Ishikawa (cell line): ENCODE results near the gene STK11IP.

ENCODE experiments used
- CEBPB ChIP-seq: IDR thresholded peaks from 2 replicates; pipeline ENCODE4 v1.6.1; 2012
- CREB1 ChIP-seq: IDR thresholded peaks from 2 replicates; pipeline ENCODE4 v1.6.1; 2012; ENCODE audit warnings: low read depth
- EGR1 ChIP-seq: IDR thresholded peaks from 2 replicates; pipeline ENCODE4 v1.6.1; 2012
- EP300 ChIP-seq: IDR thresholded peaks from 2 replicates; pipeline ENCODE4 v1.6.1; 2012; ENCODE audit warnings: borderline replicate concordance
- FOXM1 ChIP-seq: IDR thresholded peaks from 2 replicates; pipeline ENCODE4 v1.6.1; 2012; ENCODE audit warnings: low read depth, borderline replicate concordance
- NFIC ChIP-seq: IDR thresholded peaks from 2 replicates; pipeline ENCODE4 v1.6.1; 2012
- RAD21 ChIP-seq: IDR thresholded peaks from 2 replicates; pipeline ENCODE4 v1.6.1; 2012; ENCODE audit warnings: low read depth
- TAF1 ChIP-seq: IDR thresholded peaks from 2 replicates; pipeline ENCODE4 v1.6.1; 2012; ENCODE audit warnings: low read depth, mild to moderate bottlenecking
- TCF12 ChIP-seq: IDR thresholded peaks from 2 replicates; pipeline ENCODE4 v1.6.1; 2012; ENCODE audit warnings: low read depth
- TEAD4 ChIP-seq: IDR thresholded peaks from 2 replicates; pipeline ENCODE4 v1.6.1; 2012
- USF1 ChIP-seq: IDR thresholded peaks from 2 replicates; pipeline ENCODE4 v1.6.1; 2012
- YY1 ChIP-seq: IDR thresholded peaks from 2 replicates; pipeline ENCODE4 v1.6.1; 2012; ENCODE audit warnings: low read depth
- ZBTB7A ChIP-seq: IDR thresholded peaks from 2 replicates; pipeline ENCODE4 v1.6.1; 2012; ENCODE audit warnings: low read depth
- TF ChIP-seq, protein P1 (sequence below): IDR thresholded peaks from 2 replicates; pipeline ENCODE4 v1.6.1; 2012; ENCODE audit warnings: low read depth, mild to moderate bottlenecking
- TF ChIP-seq, protein P2 (sequence below): IDR thresholded peaks from 2 replicates; pipeline ENCODE4 v1.6.1; 2012

The STK11IP gene

GRCh38 chr2:219556413-219556812, 41.2 kb upstream of the STK11IP start:
- TF ChIP-seq TAF1 (no peak), YY1 (no peak), EGR1 (no peak), CEBPB (no peak), USF1 (no peak), TCF12 (no peak), CREB1 (no peak), FOXM1 (no peak), NFIC (no peak), RAD21 (no peak), TEAD4 (no peak), EP300 (no peak), ZBTB7A (no peak)
- TF ChIP-seq, protein P1, sequence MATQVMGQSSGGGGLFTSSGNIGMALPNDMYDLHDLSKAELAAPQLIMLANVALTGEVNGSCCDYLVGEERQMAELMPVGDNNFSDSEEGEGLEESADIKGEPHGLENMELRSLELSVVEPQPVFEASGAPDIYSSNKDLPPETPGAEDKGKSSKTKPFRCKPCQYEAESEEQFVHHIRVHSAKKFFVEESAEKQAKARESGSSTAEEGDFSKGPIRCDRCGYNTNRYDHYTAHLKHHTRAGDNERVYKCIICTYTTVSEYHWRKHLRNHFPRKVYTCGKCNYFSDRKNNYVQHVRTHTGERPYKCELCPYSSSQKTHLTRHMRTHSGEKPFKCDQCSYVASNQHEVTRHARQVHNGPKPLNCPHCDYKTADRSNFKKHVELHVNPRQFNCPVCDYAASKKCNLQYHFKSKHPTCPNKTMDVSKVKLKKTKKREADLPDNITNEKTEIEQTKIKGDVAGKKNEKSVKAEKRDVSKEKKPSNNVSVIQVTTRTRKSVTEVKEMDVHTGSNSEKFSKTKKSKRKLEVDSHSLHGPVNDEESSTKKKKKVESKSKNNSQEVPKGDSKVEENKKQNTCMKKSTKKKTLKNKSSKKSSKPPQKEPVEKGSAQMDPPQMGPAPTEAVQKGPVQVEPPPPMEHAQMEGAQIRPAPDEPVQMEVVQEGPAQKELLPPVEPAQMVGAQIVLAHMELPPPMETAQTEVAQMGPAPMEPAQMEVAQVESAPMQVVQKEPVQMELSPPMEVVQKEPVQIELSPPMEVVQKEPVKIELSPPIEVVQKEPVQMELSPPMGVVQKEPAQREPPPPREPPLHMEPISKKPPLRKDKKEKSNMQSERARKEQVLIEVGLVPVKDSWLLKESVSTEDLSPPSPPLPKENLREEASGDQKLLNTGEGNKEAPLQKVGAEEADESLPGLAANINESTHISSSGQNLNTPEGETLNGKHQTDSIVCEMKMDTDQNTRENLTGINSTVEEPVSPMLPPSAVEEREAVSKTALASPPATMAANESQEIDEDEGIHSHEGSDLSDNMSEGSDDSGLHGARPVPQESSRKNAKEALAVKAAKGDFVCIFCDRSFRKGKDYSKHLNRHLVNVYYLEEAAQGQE = no peak
- TF ChIP-seq, protein P2, sequence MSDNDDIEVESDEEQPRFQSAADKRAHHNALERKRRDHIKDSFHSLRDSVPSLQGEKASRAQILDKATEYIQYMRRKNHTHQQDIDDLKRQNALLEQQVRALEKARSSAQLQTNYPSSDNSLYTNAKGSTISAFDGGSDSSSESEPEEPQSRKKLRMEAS = no peak

- TF ChIP-seq EP300 (no peak), ZBTB7A (no peak), RAD21 (no peak)
- TF ChIP-seq, protein P2 = no peak
These were observed 40.3 kb upstream of the STK11IP start for GRCh38 chr2:219557320-219557719.

DNA sequence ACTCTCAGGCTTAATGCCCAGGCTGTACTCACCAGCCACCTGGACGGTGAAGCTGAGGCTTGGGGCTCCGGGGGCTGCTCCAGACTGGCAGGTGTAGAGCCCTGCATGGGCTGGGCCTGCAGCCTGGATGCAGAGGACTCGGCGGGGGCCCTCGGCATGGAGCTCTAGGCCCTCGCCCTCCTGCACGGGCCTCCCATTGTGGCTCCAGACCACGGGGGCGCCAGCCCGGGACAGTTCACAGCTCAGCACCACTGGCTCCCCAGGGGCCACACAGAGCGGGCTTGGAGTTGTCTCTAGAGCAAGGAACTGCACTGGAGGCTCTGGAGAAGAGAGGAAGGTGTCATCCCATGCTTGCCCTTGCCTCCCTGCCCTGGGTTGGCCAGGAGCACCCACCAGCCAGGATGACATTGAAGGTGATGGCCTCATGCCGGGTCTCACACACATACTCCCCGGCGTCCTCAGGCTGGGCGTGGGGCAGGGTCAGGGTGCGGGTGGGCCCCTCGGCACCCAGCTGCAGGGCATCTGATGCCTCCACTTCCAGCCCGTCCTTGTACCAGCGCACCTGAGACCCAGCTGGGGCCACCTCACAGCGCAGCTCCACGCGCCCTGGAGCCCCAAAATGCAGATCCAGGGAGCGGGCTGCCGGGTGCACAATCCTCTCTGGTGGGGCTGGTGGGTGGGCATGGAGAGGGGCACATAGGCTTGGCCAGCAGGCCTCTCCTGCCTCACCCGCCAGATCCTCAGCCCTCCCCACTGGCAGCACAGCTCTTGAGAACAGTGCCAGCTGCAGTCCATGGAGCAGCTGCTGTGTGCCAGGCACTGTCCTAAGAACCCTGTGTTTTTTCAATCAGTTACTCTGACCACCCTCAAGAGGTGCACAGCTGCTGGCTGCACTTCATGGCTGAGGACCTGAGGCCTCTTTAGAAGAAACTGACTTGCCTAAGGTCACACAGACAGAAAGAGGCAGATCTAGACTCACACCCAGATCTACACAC, 39.6 kb upstream of the STK11IP start:
- TF ChIP-seq, protein P1 = no peak
- TF ChIP-seq CREB1 (no peak), TAF1 (no peak), RAD21 (no peak), EGR1 (no peak), ZBTB7A (no peak), NFIC (no peak), CEBPB (no peak), TEAD4 (no peak), USF1 (no peak), TCF12 (no peak), FOXM1 (no peak), YY1 (no peak), EP300 (no peak)

- TF ChIP-seq CREB1 (no peak), TAF1 (no peak), TCF12 (no peak), EP300 (no peak), USF1 (no peak), RAD21 (no peak), NFIC (no peak), EGR1 (no peak), CEBPB (no peak), ZBTB7A (no peak), YY1 (no peak), FOXM1 (no peak), TEAD4 (no peak)
- TF ChIP-seq, protein P1 = no peak
- TF ChIP-seq, protein P2 = no peak
These were observed 38.3 kb upstream of the STK11IP start for GRCh38 chr2:219559156-219559915.
